DMS153 treated with DMSO at 0.1 percent for 48 hours (cell line): ENCODE data around the gene JMJD8.
A peak's percentile ranks its signal among the peaks of the same experiment; 100 is the strongest.
"Not testable (repeated sequence)": the region's sequence is repeated elsewhere in the genome, so short reads cannot be mapped to it uniquely, and the experiment has no call there.

Source experiments
- DNase-seq: peaks from one replicate; lab custom pipeline; 2025; ENCODE audit not compliant: unreplicated experiment; lab: John Stamatoyannopoulos, UW

Gene JMJD8

GRCh38 chr16:722835-723633, 38.9 kb upstream of the JMJD8 start:
- DNase-seq: no peak

DNA sequence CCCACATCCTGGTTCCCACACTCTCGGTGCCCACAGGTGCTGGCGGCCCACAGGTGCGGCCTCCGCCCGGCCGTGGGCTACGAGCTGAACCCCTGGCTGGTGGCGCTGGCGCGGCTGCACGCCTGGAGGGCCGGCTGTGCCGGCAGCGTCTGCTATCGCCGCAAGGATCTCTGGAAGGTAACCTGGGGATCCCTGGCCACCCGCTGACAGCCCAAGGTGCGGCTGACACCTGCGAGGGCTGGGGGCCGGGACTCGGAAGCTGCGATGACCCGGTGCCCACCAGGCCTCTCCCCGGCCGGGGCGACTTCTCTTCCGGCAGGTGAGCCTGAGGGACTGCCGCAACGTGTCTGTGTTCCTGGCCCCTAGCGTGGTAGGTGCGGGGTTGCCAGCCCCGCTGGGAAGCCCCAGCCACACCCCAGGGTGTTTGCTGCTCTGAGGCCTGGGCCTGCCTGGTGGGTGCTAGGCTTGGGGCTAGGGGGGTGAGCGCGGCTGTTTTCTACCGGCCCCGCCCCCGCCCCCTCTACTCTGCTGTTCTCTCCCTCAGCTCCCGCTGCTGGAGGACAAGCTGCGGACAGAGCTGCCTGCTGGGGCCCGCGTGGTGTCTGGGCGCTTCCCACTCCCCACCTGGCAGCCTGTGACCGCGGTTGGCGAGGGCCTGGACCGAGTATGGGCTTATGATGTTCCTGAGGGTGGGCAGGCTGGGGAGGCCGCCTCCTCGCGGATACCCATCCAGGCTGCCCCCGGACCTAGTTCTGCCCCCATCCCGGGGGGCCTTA, 37.8 kb upstream of the JMJD8 start:
- no peak for DNase-seq

- DNase-seq: peak; percentile 85
These were observed 37.0 kb upstream of the JMJD8 start, which contains the start of gene ANTKMT for GRCh38 chr16:720990-721764. TSS of gene ANTKMT (plus strand) at chr16:721146. CDS start at chr16:721275, 129 bp downstream.

GRCh38 chr16:720447-720989, 36.4 kb upstream of the JMJD8 start:
- DNase-seq: peak; percentile 14

DNA sequence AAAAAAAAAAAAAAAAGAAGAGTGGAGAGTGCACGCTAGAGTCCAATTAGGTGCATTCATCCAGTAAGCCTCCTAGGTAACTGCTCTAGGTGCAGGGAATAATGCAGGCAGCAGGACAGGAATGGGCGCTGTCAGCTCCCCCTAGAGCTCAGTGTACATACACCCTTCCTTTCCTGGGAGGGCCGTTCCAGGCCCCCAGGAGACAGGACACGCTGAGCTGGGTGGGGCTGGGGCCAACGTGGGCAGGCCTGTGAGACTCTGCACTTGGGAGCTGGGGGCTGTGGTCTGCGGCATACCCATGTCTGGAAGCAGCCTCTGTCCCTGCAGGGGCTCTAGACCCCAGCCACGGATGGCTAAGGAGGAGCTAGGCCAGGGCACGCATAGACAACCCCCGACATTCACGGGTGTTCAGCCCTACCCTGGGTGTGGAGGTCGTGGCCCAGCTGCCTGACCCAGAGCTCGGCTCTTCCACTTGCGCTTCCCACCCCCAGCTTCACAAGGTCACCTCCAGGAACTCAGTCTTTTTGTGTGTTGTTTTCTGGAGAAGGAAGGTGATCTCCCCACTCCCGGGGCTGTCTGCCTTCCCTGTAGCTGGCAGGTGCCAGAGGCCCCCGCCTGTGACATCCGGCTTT, 35.8 kb upstream of the JMJD8 start:
- DNase-seq: no peak

- DNase-seq: no peak
These were observed 34.8 kb upstream of the JMJD8 start for GRCh38 chr16:718922-719321.

DNA sequence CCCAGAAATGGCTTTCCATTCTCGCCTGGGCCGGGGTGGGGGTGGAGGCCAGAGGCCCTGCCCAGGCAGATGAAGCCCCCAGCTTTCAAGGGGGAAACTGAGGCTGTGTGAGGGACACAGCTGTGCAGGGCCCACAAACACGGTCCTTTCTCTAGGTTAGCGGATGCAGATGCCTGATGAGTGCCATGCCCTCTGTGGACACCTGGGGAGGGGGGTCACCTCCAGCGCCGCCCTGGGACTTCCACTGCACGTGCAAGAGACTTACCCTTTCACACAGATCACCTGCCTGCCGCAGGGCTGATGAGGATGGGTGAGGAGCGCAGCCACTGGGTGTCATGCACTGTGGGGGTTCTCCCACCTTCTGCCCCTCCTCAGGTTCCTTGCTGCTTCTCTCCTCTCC, 34.3 kb upstream of the JMJD8 start:
- DNase-seq: no peak

GRCh38 chr16:717450-718245, 33.5 kb upstream of the JMJD8 start:
- DNase-seq: no peak

DNA sequence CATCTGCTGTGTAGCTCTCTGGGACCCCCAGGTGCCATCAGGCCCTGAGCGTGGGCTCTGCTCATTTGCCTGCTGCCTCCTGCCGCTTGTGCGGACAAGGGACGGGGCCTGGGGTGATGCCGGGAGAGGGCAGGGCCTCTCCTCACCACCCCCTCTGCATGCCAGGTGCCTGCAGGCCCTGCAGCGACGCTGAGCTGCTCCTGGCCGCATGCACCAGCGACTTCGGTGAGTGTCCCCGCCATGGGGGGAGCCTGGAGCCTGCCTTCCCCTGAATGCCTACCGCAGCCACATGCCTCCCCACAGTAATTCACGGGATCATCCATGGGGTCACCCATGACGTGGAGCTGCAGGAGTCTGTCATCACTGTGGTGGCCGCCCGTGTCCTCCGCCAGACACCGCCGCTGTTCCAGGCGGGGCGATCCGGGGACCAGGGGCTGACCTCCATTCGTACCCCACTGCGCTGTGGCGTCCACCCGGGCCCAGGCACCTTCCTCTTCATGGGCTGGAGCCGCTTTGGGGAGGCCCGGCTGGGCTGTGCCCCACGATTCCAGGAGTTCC, 32.7 kb upstream of the JMJD8 start:
- DNase-seq: no peak

- DNase-seq: no peak
These were observed 32.0 kb upstream of the JMJD8 start for GRCh38 chr16:716200-716568.

GRCh38 chr16:715477-716199, 31.5 kb upstream of the JMJD8 start:
- no peak for DNase-seq

DNA sequence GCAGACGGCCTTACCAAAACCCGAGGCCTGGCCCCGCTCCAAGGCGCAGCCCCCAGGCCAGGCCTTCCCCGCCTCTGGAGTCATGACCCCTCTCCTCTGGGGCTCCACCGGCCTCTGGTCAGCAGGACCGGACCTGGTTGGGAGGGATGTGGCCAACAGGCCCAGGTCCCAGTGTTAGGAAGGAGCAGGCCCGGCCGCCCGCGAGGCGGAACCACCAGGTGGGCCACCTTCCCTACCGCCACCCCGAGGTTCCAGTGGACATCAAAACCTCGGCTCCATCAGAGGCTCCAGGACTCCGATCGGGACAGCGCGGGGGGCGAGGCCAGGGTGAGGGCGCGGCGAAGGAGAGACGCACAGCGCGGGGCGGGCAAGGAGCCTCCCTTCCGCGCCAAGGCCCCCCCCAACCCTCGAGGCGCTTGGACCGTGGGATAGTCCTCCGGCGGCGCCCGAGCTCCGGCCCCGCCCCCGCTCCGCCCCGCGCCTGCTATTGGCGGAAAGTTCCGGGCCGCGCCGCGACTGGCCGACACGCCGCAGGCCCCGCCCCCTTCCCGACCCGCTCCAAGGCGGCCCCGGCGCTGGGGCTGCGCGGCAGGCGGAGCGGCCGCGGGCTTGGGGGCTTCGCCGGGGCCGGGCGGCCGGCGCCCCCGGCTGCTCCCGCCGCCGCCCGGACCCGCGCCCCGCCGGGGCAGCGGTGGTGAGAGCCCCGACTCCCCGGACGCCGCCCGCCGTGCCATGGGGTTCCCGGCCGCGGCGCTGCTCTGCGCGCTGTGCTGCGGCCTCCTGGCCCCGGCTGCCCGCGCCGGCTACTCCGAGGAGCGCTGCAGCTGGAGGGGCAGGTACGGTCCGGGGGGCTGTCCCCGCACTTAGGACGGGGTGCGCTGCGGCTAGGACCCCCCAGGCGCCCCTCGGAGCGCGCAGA, 30.7 kb upstream of the JMJD8 start, which contains the start of gene METRN:
Gene METRN, plus strand, starts transcription at position 561 of the 919 bp plus-strand sequence. Its CDS starts 172 bp downstream, at position 733.
- peak; percentile 66 for DNase-seq

GRCh38 chr16:714079-714478, 29.9 kb upstream of the JMJD8 start:
- no peak for DNase-seq

DNA sequence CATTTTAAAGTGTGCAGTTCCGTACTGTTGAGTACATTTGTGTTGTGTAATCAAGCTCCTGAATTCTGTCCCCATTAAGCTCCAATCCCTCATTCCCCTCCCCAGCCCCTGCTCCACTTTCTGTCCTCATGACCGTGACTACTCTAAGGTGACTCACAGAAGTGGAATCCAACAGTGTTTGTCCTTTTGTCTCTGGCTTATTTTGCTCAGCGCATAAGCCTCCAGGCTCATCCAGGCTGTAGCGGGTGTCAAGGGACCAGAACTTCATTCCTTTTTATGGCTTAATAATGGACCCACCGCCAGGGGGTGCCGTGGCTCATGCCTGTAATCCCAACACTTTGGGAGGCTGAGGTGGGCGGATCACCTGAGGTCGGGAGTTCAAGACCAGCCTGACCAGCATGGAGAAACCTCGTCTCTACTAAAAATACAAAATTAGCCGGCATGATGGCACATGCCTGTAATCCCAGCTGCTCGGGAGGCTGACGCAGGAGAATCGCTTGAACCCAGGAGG, 28.7 kb upstream of the JMJD8 start:
- not testable (repeated sequence) for DNase-seq

GRCh38 chr16:711548-712320, 27.6 kb upstream of the JMJD8 start:
- peak; percentile 37 for DNase-seq

DNA sequence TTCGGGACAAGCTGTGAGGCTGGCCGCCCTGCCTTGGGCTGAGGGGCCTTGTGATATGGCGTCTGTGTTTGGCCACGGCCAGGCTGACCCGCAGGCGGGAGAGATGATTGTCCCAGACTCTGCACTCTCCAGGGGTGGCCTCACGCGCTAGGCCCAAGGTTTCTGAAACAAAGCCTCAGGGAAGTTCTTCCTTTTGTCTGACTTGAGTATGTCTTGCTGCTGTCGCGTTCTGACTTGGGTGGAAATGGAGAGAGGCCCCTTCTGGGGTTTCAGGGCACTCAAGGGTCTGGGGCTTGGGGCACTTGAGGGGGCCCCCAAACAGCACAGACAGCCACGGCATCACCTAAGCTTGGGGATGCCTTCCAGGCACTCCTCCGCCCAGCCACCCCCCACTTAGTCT, 26.9 kb upstream of the JMJD8 start:
- no peak for DNase-seq
